ENCODE measurements around the gene GLOD4. TPM values are rescaled to one million over a fixed set of nuclear protein-coding genes. Genes with fewer than 3 reads are reported as not detected.
"Not testable (repeated sequence)": the region's sequence is repeated elsewhere in the genome, so short reads cannot be mapped to it uniquely, and the experiment has no call there.

GLOD4 gene
- polyA plus RNA-seq, 1 donor from 2014 or later: 235 TPM

DNA sequence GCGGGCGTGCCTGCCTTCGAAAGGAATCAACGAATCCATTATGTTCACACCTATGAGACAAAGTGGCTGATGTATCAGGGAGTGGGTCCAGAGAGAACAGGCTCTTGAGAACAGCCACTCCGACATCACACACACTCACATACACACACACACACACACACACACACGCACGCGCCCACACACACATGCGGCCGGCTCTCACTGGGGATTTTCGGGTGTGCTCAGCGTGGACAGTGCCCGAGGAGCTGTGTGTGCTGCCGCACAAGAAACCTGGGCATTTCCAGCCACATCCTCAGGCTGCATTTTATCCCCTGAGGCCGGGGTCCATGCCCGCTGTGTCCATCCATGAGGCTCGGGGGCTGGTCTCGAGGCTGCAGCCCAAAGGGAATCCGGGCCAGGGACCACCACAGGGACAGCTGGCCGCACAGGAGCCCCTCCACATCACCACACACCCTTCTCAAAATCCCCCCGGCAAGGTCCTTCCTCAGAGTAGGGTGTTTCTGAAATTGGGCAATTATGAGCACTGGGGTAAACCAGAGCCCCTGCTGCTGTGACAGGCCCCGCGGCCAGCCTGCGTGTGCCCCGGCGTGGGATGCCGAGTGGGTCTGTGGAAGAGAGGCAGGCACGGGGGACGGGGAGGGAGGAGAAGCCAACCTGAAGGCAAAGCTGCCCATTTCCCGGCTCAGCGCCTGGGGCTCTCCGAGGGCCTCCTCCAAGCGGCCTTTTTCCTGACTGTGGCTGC lies 24.9 kb upstream of the GLOD4 start:
- H3K9ac ChIP-seq (ENCODE audit: low read length): no peak overlapping the region
- no peaks in the 10 kb centered on the region for H4K20me1 ChIP-seq (ENCODE audit: insufficient read depth)
- no peaks in the 10 kb centered on the region for H3K9me2 ChIP-seq (ENCODE audit: insufficient read depth, low read length)
- H3K79me2 ChIP-seq (replicated peaks; ENCODE audit: insufficient read depth, low read length): no peaks in the 10 kb centered on the region
- no peak overlapping the region for H2AFZ ChIP-seq (ENCODE audit: low read depth, low read length)
- TF ChIP-seq MXI1 (conservative IDR thresholded peaks at IDR 0.05; ENCODE audit: poor library complexity, severe bottlenecking): no peak
- TF ChIP-seq SMC3 (conservative IDR thresholded peaks at IDR 0.05; ENCODE audit: poor library complexity): no peak
- TF ChIP-seq, protein P1, sequence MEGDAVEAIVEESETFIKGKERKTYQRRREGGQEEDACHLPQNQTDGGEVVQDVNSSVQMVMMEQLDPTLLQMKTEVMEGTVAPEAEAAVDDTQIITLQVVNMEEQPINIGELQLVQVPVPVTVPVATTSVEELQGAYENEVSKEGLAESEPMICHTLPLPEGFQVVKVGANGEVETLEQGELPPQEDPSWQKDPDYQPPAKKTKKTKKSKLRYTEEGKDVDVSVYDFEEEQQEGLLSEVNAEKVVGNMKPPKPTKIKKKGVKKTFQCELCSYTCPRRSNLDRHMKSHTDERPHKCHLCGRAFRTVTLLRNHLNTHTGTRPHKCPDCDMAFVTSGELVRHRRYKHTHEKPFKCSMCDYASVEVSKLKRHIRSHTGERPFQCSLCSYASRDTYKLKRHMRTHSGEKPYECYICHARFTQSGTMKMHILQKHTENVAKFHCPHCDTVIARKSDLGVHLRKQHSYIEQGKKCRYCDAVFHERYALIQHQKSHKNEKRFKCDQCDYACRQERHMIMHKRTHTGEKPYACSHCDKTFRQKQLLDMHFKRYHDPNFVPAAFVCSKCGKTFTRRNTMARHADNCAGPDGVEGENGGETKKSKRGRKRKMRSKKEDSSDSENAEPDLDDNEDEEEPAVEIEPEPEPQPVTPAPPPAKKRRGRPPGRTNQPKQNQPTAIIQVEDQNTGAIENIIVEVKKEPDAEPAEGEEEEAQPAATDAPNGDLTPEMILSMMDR (IDR thresholded peaks at IDR 0.05; ENCODE audit: poor library complexity, severe bottlenecking): no peak
- no peak for TF ChIP-seq TAF1 (IDR thresholded peaks at IDR 0.05; ENCODE audit: low read depth)
- TF ChIP-seq EZH2 (IDR thresholded peaks at IDR 0.05; ENCODE audit: borderline replicate concordance, insufficient read depth, low read length, poor library complexity, severe bottlenecking): no peak
- no peak for TF ChIP-seq POLR2AphosphoS5 (IDR thresholded peaks at IDR 0.05)
- no peak for TF ChIP-seq RAD21 (conservative IDR thresholded peaks at IDR 0.05)
- no peak for TF ChIP-seq EP300 (conservative IDR thresholded peaks at IDR 0.05; ENCODE audit: poor library complexity, severe bottlenecking)
- TF ChIP-seq, protein P2, sequence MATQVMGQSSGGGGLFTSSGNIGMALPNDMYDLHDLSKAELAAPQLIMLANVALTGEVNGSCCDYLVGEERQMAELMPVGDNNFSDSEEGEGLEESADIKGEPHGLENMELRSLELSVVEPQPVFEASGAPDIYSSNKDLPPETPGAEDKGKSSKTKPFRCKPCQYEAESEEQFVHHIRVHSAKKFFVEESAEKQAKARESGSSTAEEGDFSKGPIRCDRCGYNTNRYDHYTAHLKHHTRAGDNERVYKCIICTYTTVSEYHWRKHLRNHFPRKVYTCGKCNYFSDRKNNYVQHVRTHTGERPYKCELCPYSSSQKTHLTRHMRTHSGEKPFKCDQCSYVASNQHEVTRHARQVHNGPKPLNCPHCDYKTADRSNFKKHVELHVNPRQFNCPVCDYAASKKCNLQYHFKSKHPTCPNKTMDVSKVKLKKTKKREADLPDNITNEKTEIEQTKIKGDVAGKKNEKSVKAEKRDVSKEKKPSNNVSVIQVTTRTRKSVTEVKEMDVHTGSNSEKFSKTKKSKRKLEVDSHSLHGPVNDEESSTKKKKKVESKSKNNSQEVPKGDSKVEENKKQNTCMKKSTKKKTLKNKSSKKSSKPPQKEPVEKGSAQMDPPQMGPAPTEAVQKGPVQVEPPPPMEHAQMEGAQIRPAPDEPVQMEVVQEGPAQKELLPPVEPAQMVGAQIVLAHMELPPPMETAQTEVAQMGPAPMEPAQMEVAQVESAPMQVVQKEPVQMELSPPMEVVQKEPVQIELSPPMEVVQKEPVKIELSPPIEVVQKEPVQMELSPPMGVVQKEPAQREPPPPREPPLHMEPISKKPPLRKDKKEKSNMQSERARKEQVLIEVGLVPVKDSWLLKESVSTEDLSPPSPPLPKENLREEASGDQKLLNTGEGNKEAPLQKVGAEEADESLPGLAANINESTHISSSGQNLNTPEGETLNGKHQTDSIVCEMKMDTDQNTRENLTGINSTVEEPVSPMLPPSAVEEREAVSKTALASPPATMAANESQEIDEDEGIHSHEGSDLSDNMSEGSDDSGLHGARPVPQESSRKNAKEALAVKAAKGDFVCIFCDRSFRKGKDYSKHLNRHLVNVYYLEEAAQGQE (IDR thresholded peaks at IDR 0.05; ENCODE audit: borderline replicate concordance): no peak
- no peaks in the 10 kb centered on the region for H3F3A ChIP-seq (ENCODE audit: insufficient read depth, low read length, poor library complexity, severe bottlenecking)
- no peak overlapping the region for H3K4me2 ChIP-seq (ENCODE audit: low read length)
- no peak overlapping the region for H3K27ac ChIP-seq (ENCODE audit: low read length)
- H3K36me3 ChIP-seq (ENCODE audit: insufficient read depth, low read length): no peaks in the 10 kb centered on the region
- no peak overlapping the region for H3K4me3 ChIP-seq (ENCODE audit: low read length)
- no peaks in the 10 kb centered on the region for H3K27me3 ChIP-seq (ENCODE audit: insufficient read depth, low read depth, low read length)
- no peaks in the 10 kb centered on the region for H3K9me3 ChIP-seq (ENCODE audit: low read length)

DNA sequence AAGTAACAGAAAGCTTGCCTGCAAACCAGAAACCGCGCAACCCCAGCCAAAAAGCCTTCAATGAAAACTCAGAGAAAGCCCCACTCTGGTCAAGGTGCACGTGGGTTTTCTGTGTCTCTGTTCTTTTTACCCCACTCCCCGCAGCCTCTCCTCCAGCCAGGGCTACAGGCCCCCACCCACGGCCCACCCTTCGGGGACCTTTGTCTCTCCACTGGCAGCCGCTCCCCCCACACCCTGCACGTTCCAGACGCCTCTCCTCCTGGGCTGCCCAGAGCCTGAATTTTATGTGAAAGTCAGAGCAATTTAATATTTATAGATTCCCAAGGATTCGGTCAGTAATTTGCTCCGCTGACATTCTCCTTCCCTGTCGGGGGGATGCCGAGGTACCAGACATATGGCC lies 24.3 kb upstream of the GLOD4 start:
- H3K9me2 ChIP-seq (ENCODE audit: insufficient read depth, low read length): no peaks in the 10 kb centered on the region
- no peaks in the 10 kb centered on the region for H3K9me3 ChIP-seq (ENCODE audit: low read length)
- no peaks in the 10 kb centered on the region for H3K27me3 ChIP-seq (ENCODE audit: insufficient read depth, low read depth, low read length)
- H3K9ac ChIP-seq (ENCODE audit: low read length): no peak overlapping the region
- H3K4me2 ChIP-seq (ENCODE audit: low read length): no peak overlapping the region
- H4K20me1 ChIP-seq (ENCODE audit: insufficient read depth): no peaks in the 10 kb centered on the region
- no peak overlapping the region for H3K4me3 ChIP-seq (ENCODE audit: low read length)
- H3K79me2 ChIP-seq (replicated peaks; ENCODE audit: insufficient read depth, low read length): no peaks in the 10 kb centered on the region
- H3K36me3 ChIP-seq (ENCODE audit: insufficient read depth, low read length): no peaks in the 10 kb centered on the region
- no peak overlapping the region for H2AFZ ChIP-seq (ENCODE audit: low read depth, low read length)
- H3K27ac ChIP-seq (ENCODE audit: low read length): no peak overlapping the region
- no peaks in the 10 kb centered on the region for H3F3A ChIP-seq (ENCODE audit: insufficient read depth, low read length, poor library complexity, severe bottlenecking)
- no peak for TF ChIP-seq RAD21 (conservative IDR thresholded peaks at IDR 0.05)
- no peak for TF ChIP-seq TAF1 (IDR thresholded peaks at IDR 0.05; ENCODE audit: low read depth)
- TF ChIP-seq EZH2 (IDR thresholded peaks at IDR 0.05; ENCODE audit: borderline replicate concordance, insufficient read depth, low read length, poor library complexity, severe bottlenecking): no peak
- TF ChIP-seq MXI1 (conservative IDR thresholded peaks at IDR 0.05; ENCODE audit: poor library complexity, severe bottlenecking): no peak
- TF ChIP-seq POLR2AphosphoS5 (IDR thresholded peaks at IDR 0.05): no peak
- TF ChIP-seq, protein P2 (IDR thresholded peaks at IDR 0.05; ENCODE audit: borderline replicate concordance): no peak
- no peak for TF ChIP-seq EP300 (conservative IDR thresholded peaks at IDR 0.05; ENCODE audit: poor library complexity, severe bottlenecking)
- TF ChIP-seq, protein P1 (IDR thresholded peaks at IDR 0.05; ENCODE audit: poor library complexity, severe bottlenecking): no peak
- no peak for TF ChIP-seq SMC3 (conservative IDR thresholded peaks at IDR 0.05; ENCODE audit: poor library complexity)

DNA sequence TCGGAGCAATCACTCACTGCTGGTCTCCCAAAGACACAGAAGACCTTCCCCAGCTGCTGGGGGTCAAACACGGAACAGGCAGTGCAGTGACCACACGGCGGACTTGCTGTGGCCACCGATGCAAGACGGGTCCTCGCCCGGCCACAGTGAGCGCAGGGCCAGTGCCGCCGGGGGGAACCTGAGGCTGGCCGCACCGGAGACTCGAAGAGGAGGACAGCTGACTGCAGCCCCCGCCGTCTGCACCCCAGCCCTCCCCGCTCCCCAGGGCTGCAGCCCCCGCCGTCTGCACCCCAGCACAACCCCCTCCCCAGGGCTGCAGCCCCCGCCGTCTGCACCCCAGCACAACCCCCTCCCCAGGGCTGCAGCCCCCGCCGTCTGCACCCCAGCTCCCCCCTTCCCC lies 23.8 kb upstream of the GLOD4 start:
- H3K36me3 ChIP-seq (ENCODE audit: insufficient read depth, low read length); H3F3A ChIP-seq (ENCODE audit: insufficient read depth, low read length, poor library complexity, severe bottlenecking); H3K27ac ChIP-seq (ENCODE audit: low read length): not testable (repeated sequence)

More for the DNA sequence above, 23.8 kb upstream of the GLOD4 start:
- H3K9me2 ChIP-seq (ENCODE audit: insufficient read depth, low read length); H3K9ac ChIP-seq (ENCODE audit: low read length); H3K4me2 ChIP-seq (ENCODE audit: low read length); H3K27me3 ChIP-seq (ENCODE audit: insufficient read depth, low read depth, low read length); H3K4me3 ChIP-seq (ENCODE audit: low read length); H3K79me2 ChIP-seq (replicated peaks; ENCODE audit: insufficient read depth, low read length); H2AFZ ChIP-seq (ENCODE audit: low read depth, low read length); H4K20me1 ChIP-seq (ENCODE audit: insufficient read depth); H3K9me3 ChIP-seq (ENCODE audit: low read length): not testable (repeated sequence)
